NB4 (cell line): ENCODE measurements around the gene PDLIM5.
"Not testable (repeated sequence)": the region's sequence is repeated elsewhere in the genome, so short reads cannot be mapped to it uniquely, and the experiment has no call there.

Experiments
- DNase-seq: peaks from one replicate; pipeline ENCODE4 v3.0.0; 2010; ENCODE audit warnings: low read depth
- H3K4me3 ChIP-seq: one replicate; pipeline ENCODE4 v1.5.1; 2011; ENCODE audit warnings: mild to moderate bottlenecking, low read depth, low read length, moderate library complexity
- MYC ChIP-seq: IDR thresholded peaks from 2 replicates; pipeline ENCODE4 v1.6.1; 2011; ENCODE audit warnings: low read depth, low read length
- POLR2A ChIP-seq: IDR thresholded peaks from 2 replicates; pipeline ENCODE4 v1.6.1; 2011; ENCODE audit warnings: mild to moderate bottlenecking; ENCODE audit not compliant: insufficient read length; ENCODE audit errors: extremely low read depth
- TF ChIP-seq, protein P1 (sequence below): IDR thresholded peaks from one replicate; pipeline ENCODE4 v1.5.1; 2012; ENCODE audit warnings: low read depth, low read length
- TF ChIP-seq, protein P2 (sequence below): IDR thresholded peaks from 2 replicates; pipeline ENCODE4 v1.6.1; 2011; ENCODE audit warnings: low read depth, low read length

The PDLIM5 gene

DNA sequence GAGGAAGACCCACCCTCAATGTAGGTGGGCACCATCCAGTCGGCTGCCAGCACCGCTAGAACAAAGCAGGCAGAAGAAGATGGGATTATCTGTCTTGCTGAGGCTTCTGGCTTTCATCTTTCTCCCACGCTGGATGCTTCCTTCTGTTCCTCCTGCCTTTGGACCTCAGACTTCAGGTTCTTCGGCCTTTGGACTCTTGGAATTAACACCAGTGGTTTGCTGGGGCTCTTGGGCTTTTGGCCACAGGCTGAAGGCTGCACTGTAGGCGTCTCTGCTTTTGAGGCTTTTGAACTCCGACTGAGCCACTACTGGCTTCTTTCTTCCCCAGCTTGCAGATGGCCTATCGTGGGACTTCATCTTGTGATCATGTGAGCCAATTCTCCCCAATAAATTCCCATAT is 55.1 kb downstream of the PDLIM5 start:
- H3K4me3 ChIP-seq = no peak overlapping the region
- TF ChIP-seq POLR2A = no peak
- no peak for TF ChIP-seq MYC
- TF ChIP-seq, protein P1, sequence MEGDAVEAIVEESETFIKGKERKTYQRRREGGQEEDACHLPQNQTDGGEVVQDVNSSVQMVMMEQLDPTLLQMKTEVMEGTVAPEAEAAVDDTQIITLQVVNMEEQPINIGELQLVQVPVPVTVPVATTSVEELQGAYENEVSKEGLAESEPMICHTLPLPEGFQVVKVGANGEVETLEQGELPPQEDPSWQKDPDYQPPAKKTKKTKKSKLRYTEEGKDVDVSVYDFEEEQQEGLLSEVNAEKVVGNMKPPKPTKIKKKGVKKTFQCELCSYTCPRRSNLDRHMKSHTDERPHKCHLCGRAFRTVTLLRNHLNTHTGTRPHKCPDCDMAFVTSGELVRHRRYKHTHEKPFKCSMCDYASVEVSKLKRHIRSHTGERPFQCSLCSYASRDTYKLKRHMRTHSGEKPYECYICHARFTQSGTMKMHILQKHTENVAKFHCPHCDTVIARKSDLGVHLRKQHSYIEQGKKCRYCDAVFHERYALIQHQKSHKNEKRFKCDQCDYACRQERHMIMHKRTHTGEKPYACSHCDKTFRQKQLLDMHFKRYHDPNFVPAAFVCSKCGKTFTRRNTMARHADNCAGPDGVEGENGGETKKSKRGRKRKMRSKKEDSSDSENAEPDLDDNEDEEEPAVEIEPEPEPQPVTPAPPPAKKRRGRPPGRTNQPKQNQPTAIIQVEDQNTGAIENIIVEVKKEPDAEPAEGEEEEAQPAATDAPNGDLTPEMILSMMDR = no peak
- TF ChIP-seq, protein P2, sequence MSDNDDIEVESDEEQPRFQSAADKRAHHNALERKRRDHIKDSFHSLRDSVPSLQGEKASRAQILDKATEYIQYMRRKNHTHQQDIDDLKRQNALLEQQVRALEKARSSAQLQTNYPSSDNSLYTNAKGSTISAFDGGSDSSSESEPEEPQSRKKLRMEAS = no peak
- no peak for DNase-seq

DNA sequence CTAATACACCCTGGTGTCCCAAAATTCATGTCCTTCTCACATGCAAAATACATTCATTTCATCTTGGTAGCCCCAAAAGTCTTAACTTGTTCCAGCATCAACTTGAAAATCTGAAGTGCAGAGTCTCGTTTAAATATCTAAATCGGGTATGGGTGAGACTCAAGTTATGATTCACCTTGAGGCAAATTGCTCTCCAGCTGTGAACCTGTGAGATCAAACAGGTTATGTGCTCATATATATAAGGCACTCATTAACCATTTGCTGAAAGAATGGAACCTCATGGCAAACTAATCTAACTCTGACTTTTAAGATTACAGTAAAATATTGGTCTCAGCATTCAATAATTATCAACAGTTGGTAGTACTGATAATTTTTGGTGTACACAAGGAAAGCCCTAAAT is 55.5 kb downstream of the PDLIM5 start:
- TF ChIP-seq, protein P1 = no peak
- TF ChIP-seq POLR2A = no peak
- TF ChIP-seq, protein P2 = no peak
- TF ChIP-seq MYC = no peak
- H3K4me3 ChIP-seq = no peak overlapping the region
- no peak for DNase-seq

DNA sequence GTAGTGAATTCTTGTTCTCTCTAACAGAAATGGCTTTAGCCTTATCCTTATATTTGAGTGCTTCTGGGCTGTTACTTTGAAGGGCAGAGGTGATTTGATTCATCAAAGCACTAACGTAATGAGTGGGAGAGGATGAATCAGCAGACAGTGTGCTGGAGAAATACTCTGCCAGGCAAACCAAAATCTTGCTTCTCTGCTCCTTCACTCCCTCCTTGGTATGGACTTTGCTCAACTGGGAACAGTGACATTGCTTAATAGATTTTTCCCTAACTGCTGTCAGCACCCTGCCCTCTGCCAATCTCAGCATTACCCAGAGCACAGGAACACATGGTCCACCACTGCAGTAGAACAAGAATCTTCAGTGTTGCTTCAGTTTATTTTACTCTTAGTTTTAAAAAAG is 56.0 kb downstream of the PDLIM5 start:
- H3K4me3 ChIP-seq = no peak overlapping the region
- TF ChIP-seq, protein P2 = no peak
- TF ChIP-seq MYC (no peak), POLR2A (no peak)
- TF ChIP-seq, protein P1 = no peak
- DNase-seq = peak; percentile 17

DNA sequence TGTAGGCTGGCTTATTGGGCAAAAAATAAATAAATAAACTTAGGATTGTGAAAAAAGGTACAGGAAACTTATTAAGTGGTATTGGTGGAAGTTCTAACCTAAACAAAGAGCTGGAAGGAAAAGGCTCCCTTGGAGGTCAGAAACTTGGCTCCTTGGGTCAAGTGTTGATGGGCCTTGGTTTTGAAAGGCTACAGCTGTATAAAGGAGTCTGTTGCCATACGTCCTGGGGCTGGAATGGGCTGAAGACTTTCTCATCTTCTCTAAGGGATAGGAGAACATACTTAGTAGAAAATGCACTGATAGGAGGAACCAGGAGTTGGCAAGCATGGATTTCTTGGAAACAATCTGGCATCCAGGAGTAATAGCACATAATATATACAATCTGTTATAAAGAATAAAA is 56.6 kb downstream of the PDLIM5 start:
- no peak overlapping the region for H3K4me3 ChIP-seq
- TF ChIP-seq MYC (no peak), POLR2A (no peak)
- TF ChIP-seq, protein P2 = no peak
- TF ChIP-seq, protein P1 = no peak
- DNase-seq = no peak

DNA sequence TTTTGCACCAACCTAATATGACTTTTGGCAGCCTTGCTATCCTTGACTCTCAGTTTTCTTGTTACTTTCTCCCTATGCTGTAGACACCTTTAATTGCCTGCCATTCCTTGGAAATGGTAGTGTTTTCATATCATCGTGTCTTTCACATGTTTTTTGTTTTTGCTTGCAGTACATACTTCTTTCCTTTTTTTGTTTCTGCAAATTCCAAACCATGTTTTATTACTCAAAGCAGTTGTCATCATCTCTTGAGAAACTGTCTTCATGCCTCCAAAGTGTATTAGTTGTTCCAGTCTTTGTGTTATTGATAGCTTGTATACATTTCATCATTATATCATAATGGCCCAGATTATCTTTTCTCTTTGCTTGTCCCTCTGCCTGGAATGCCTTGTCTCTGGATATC is 57.1 kb downstream of the PDLIM5 start:
- H3K4me3 ChIP-seq = no peak overlapping the region
- TF ChIP-seq MYC (no peak), POLR2A (no peak)
- TF ChIP-seq, protein P1 = no peak
- no peak for DNase-seq

DNA sequence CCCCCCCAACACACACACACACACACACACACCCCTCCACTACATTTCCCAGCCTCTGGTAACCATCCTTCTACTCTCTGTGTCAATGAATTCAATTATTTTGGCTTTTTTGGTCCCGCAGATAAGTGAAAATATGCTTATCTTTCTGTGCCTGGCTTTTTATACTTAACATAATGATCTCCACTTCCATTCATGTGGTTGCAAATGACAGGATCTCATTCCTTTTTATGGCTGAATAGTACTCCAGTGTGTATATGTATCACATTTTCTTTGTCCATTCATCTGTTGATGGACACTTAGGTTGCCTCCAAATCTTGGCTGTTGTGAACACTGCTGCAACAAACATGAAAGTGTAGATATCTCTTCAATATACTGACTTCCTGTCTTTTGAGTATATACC is 59.8 kb downstream of the PDLIM5 start:
- no peak for DNase-seq
- no peak overlapping the region for H3K4me3 ChIP-seq
- TF ChIP-seq, protein P2 = no peak
- TF ChIP-seq POLR2A (no peak), MYC (no peak)
- TF ChIP-seq, protein P1 = no peak

DNA sequence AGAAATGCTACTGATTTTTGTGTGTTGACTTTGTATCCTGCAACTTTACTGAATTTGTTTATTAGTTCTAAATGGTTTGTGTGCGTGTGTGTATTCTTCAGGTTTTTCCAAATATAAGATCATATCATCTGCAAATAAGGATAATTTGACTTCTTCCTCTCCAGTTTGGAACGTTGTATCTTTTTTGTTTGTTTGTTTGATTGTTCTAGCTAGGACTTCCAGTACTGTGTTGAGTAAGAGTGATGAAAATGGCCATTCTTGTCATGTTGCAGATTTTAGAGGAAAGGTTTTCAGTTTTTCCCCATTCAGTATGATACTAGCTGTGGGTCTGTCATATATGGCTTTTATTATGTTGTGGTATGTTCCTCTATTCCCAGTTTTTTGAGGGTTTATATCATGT is 61.8 kb downstream of the PDLIM5 start:
- not testable (repeated sequence) for H3K4me3 ChIP-seq, DNase-seq
